Measurements from ENCODE around the gene HOXB5.

Gene HOXB5

GRCh38 chr17:48634493-48635208 is 41.1 kb upstream of the HOXB5 start:
- no peaks in the 10 kb centered on the region for H3K9me3 ChIP-seq (ENCODE audit: insufficient read depth, low read length, severe bottlenecking)
- no peak overlapping the region for H3K9ac ChIP-seq (ENCODE audit: low read depth, low read length)
- H3K4me1 ChIP-seq (ENCODE audit: insufficient read depth, low read length): no peaks in the 10 kb centered on the region
- no peak overlapping the region for H3K4me2 ChIP-seq (ENCODE audit: insufficient read depth, low read length)
- H4K20me1 ChIP-seq (ENCODE audit: insufficient read depth, low read length): no peaks in the 10 kb centered on the region
- no peaks in the 10 kb centered on the region for H3K36me3 ChIP-seq (ENCODE audit: insufficient read depth, low read length)
- H3K4me3 ChIP-seq (ENCODE audit: low read depth in 1 of 2, low read length in 2 of 2): no peak overlapping the region
- peaks cover 58% of the 10 kb centered on the region for H3K27me3 ChIP-seq (ENCODE audit: insufficient read depth, low read length, poor library complexity)
- ATAC-seq (ENCODE audit: insufficient read depth, low read depth) (no peak), DNase-seq (no peak)
- no peak overlapping the region for H2AFZ ChIP-seq (ENCODE audit: low read depth, low read length)
- no peak for TF ChIP-seq CTCF (IDR thresholded peaks at IDR 0.05; ENCODE audit: borderline replicate concordance, extremely low read depth, low read length, poor library complexity, severe bottlenecking)
- no peak for TF ChIP-seq EZH2 (IDR thresholded peaks at IDR 0.05; ENCODE audit: borderline replicate concordance, low read depth, low read length, severe bottlenecking)
- no peaks in the 10 kb centered on the region for H3K79me2 ChIP-seq (ENCODE audit: insufficient read depth, low read length)
- H3K27ac ChIP-seq (ENCODE audit: low read length): no peak overlapping the region

GRCh38 chr17:48633266-48633677 is 39.7 kb upstream of the HOXB5 start:
- H3K27me3 ChIP-seq (ENCODE audit: insufficient read depth, low read length, poor library complexity): peaks cover 59% of the 10 kb centered on the region
- no peaks in the 10 kb centered on the region for H3K9me3 ChIP-seq (ENCODE audit: insufficient read depth, low read length, severe bottlenecking)
- DNase-seq (no peak), ATAC-seq (ENCODE audit: insufficient read depth, low read depth) (no peak)
- H3K27ac ChIP-seq (ENCODE audit: low read length): no peak overlapping the region
- H2AFZ ChIP-seq (ENCODE audit: low read depth, low read length): no peak overlapping the region
- no peaks in the 10 kb centered on the region for H3K4me1 ChIP-seq (ENCODE audit: insufficient read depth, low read length)
- H3K36me3 ChIP-seq (ENCODE audit: insufficient read depth, low read length): no peaks in the 10 kb centered on the region
- no peak overlapping the region for H3K9ac ChIP-seq (ENCODE audit: low read depth, low read length)
- no peaks in the 10 kb centered on the region for H3K79me2 ChIP-seq (ENCODE audit: insufficient read depth, low read length)
- TF ChIP-seq EZH2 (IDR thresholded peaks at IDR 0.05; ENCODE audit: borderline replicate concordance, low read depth, low read length, severe bottlenecking): no peak
- no peaks in the 10 kb centered on the region for H4K20me1 ChIP-seq (ENCODE audit: insufficient read depth, low read length)
- no peak overlapping the region for H3K4me3 ChIP-seq (ENCODE audit: low read depth in 1 of 2, low read length in 2 of 2)
- no peak overlapping the region for H3K4me2 ChIP-seq (ENCODE audit: insufficient read depth, low read length)

GRCh38 chr17:48632579-48633265 is 39.1 kb upstream of the HOXB5 start:
- H3K27ac ChIP-seq (ENCODE audit: low read length): no peak overlapping the region
- H3K9me3 ChIP-seq (ENCODE audit: insufficient read depth, low read length, severe bottlenecking): no peaks in the 10 kb centered on the region
- H2AFZ ChIP-seq (ENCODE audit: low read depth, low read length): no peak overlapping the region
- TF ChIP-seq EZH2 (IDR thresholded peaks at IDR 0.05; ENCODE audit: borderline replicate concordance, low read depth, low read length, severe bottlenecking) (no peak), CTCF (IDR thresholded peaks at IDR 0.05; ENCODE audit: borderline replicate concordance, extremely low read depth, low read length, poor library complexity, severe bottlenecking) (no peak)
- H3K9ac ChIP-seq (ENCODE audit: low read depth, low read length): no peak overlapping the region
- H3K27me3 ChIP-seq (ENCODE audit: insufficient read depth, low read length, poor library complexity): peaks cover 59% of the 10 kb centered on the region
- H3K4me3 ChIP-seq (ENCODE audit: low read depth in 1 of 2, low read length in 2 of 2): no peak overlapping the region
- H3K4me1 ChIP-seq (ENCODE audit: insufficient read depth, low read length): no peaks in the 10 kb centered on the region
- DNase-seq: no peak
- H3K4me2 ChIP-seq (ENCODE audit: insufficient read depth, low read length): no peak overlapping the region
- H3K79me2 ChIP-seq (ENCODE audit: insufficient read depth, low read length): no peaks in the 10 kb centered on the region
- H3K36me3 ChIP-seq (ENCODE audit: insufficient read depth, low read length): no peaks in the 10 kb centered on the region
- no peak for ATAC-seq (ENCODE audit: insufficient read depth, low read depth)
- no peaks in the 10 kb centered on the region for H4K20me1 ChIP-seq (ENCODE audit: insufficient read depth, low read length)

Measured in DND-41 (cell line).